Measurements from ENCODE around the gene DUS4L.

Gene DUS4L

DNA sequence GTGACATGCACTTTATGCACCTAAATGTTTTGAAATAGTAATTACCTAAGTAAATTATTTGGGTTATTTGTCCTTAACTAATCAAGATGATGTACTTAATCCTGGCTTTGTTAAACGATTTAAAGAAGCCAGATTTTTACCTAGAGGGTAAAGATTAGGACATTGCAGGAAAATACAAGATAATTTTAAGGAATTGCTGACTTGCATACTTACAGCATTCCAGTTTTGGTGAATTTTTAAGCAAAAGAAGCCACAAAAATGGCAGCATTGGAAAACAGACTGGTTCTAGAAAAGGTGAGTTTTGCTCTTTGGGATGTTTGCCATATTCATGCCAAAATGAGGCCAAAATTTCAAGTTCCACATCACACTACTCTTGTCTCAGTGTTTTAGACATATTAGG is 49.7 kb downstream of the DUS4L start:
- H3K27ac ChIP-seq (ENCODE audit: poor library complexity, severe bottlenecking): peak overlapping the region; percentile 57
- no peaks in the 10 kb centered on the region for H3K27me3 ChIP-seq (ENCODE audit: insufficient read depth, poor library complexity, severe bottlenecking)
- TF ChIP-seq, protein P1, sequence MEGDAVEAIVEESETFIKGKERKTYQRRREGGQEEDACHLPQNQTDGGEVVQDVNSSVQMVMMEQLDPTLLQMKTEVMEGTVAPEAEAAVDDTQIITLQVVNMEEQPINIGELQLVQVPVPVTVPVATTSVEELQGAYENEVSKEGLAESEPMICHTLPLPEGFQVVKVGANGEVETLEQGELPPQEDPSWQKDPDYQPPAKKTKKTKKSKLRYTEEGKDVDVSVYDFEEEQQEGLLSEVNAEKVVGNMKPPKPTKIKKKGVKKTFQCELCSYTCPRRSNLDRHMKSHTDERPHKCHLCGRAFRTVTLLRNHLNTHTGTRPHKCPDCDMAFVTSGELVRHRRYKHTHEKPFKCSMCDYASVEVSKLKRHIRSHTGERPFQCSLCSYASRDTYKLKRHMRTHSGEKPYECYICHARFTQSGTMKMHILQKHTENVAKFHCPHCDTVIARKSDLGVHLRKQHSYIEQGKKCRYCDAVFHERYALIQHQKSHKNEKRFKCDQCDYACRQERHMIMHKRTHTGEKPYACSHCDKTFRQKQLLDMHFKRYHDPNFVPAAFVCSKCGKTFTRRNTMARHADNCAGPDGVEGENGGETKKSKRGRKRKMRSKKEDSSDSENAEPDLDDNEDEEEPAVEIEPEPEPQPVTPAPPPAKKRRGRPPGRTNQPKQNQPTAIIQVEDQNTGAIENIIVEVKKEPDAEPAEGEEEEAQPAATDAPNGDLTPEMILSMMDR (IDR thresholded peaks at IDR 0.05; ENCODE audit: poor library complexity, severe bottlenecking): no peak
- DNase-seq (ENCODE audit: low spot score): no peak
- peaks cover 20% of the 10 kb centered on the region for H3K4me1 ChIP-seq (ENCODE audit: insufficient read depth, poor library complexity, severe bottlenecking)
- H3K9me3 ChIP-seq (ENCODE audit: severe bottlenecking): no peaks in the 10 kb centered on the region
- peaks cover 51% of the 10 kb centered on the region for H3K36me3 ChIP-seq (ENCODE audit: low read depth)
- H3K4me3 ChIP-seq (ENCODE audit: severe bottlenecking): no peak overlapping the region
- ATAC-seq (ENCODE audit: low read depth): no peak

DNA sequence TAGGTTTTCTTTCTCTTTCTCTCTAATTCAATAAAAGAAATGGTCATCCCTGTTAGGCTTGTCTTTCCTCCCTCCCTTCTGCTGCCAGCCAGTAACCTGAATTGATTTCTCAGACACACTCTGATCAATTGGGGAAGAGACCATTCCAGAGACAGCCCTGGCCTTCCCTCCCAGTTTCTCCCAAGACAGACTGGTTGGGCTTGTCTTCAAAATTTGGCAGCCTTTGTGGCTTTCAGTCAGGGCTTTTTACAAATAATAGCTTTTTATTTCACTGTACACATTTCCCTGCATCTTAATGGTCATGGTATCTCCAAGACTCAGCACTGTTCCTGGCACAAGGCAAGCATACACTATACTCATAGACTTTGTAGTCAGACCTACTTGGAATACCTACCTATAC is 50.2 kb downstream of the DUS4L start:
- DNase-seq (ENCODE audit: low spot score) (no peak), ATAC-seq (ENCODE audit: low read depth) (no peak)
- H3K9me3 ChIP-seq (ENCODE audit: severe bottlenecking): no peaks in the 10 kb centered on the region
- peaks cover 20% of the 10 kb centered on the region for H3K4me1 ChIP-seq (ENCODE audit: insufficient read depth, poor library complexity, severe bottlenecking)
- peaks cover 56% of the 10 kb centered on the region for H3K36me3 ChIP-seq (ENCODE audit: low read depth)
- TF ChIP-seq, protein P1 (IDR thresholded peaks at IDR 0.05; ENCODE audit: poor library complexity, severe bottlenecking): no peak
- H3K27me3 ChIP-seq (ENCODE audit: insufficient read depth, poor library complexity, severe bottlenecking): no peaks in the 10 kb centered on the region
- H3K27ac ChIP-seq (ENCODE audit: poor library complexity, severe bottlenecking): peak overlapping the region; percentile 57
- H3K4me3 ChIP-seq (ENCODE audit: severe bottlenecking): no peak overlapping the region

DNA sequence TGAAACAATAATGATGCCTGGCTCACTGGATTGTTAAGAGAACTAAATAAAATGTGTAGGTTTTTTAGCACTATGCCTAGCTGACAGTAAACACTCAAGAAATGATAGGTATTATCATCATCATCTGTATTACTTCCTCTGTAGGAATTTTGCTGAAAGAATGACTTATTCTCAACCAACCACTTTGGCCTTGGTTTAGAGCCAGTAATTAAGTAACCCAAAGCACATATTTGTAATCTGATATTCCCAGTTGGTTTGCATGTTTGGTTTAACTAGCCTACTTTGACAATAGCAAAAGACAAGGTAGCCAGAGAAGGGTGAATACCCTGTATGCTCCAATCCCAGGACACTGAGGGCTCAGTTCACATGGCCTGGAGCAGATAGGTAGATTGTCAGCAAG is 50.7 kb downstream of the DUS4L start:
- Histone ChIP-seq H3K4me3 (ENCODE audit: severe bottlenecking) (no peak overlapping the region), H3K27me3 (ENCODE audit: insufficient read depth, poor library complexity, severe bottlenecking) (no peaks in the 10 kb centered on the region), H3K9me3 (ENCODE audit: severe bottlenecking) (no peaks in the 10 kb centered on the region), H3K4me1 (ENCODE audit: insufficient read depth, poor library complexity, severe bottlenecking) (peaks cover 20% of the 10 kb centered on the region), H3K36me3 (ENCODE audit: low read depth) (peaks cover 58% of the 10 kb centered on the region), H3K27ac (ENCODE audit: poor library complexity, severe bottlenecking) (peak overlapping the region; percentile 57)
- DNase-seq (ENCODE audit: low spot score) (no peak), ATAC-seq (ENCODE audit: low read depth) (peak; percentile 89)
- TF ChIP-seq, protein P1 (IDR thresholded peaks at IDR 0.05; ENCODE audit: poor library complexity, severe bottlenecking): no peak

DNA sequence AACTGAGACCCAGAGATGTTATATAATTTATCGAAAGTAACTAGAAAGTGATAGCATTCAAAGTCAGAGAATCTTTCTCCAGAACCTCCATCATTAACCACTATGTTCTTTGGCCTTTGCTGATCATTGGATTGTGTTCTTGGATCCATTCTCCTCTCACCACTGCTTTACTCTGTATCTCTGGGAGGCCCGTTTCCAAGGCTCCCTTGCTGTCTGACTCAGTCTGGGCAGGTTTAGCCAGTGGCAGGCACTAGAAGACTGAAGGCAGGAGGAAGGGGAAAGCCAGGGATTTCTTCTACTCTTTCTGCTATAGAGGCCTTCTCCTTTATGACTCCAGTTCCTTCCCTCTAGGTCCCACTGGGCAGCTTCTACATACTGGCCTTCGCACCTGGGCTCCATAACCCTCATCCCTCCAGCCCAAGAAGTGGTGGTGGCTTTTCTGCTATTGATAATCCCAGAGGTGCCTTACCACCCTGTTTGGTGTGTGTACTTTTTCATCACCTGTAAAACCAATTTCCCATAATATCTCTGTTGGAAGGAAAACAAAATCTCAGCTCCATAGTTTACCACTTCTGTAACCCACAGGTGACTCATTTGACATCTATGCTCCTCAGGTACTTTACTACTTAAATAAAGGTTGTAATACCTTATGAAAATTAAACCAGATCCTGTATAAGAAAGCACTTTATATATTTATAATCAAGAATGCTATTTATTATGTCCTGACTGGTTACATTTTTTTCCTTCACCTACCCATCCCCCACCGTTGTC is 52.3 kb downstream of the DUS4L start:
- H3K36me3 ChIP-seq (ENCODE audit: low read depth): peaks cover 53% of the 10 kb centered on the region
- peak; percentile 44; the same call in 1 of the 3 replicates for ATAC-seq (ENCODE audit: low read depth)
- TF ChIP-seq, protein P1 (IDR thresholded peaks at IDR 0.05; ENCODE audit: poor library complexity, severe bottlenecking): no peak
- H3K27ac ChIP-seq (ENCODE audit: poor library complexity, severe bottlenecking): no peak overlapping the region
- no peaks in the 10 kb centered on the region for H3K9me3 ChIP-seq (ENCODE audit: severe bottlenecking)
- peaks cover 20% of the 10 kb centered on the region for H3K4me1 ChIP-seq (ENCODE audit: insufficient read depth, poor library complexity, severe bottlenecking)
- DNase-seq (ENCODE audit: low spot score): no peak
- H3K27me3 ChIP-seq (ENCODE audit: insufficient read depth, poor library complexity, severe bottlenecking): no peaks in the 10 kb centered on the region
- H3K4me3 ChIP-seq (ENCODE audit: severe bottlenecking): no peak overlapping the region

DNA sequence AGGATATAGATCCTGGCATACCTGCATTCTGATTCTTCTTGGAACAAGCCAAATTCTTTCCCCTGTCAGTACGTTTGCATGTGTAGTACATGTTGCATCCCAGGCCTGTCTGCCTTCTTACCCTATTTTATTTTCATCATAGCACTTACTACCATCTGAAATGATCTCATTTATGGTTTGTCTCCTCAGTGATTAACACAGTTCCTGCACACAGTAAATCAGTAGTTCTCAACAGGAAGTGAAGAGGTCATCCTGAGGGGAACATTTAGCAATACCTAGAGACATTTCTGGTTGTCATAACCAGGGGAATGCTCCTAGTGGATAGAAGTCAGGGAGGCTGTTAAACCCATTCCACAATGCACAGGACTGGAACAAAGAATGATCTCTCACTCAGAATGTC is 58.7 kb downstream of the DUS4L start:
- Histone ChIP-seq H3K4me3 (ENCODE audit: severe bottlenecking) (no peak overlapping the region), H3K27me3 (ENCODE audit: insufficient read depth, poor library complexity, severe bottlenecking) (no peaks in the 10 kb centered on the region), H3K27ac (ENCODE audit: poor library complexity, severe bottlenecking) (peak overlapping the region; percentile 3), H3K9me3 (ENCODE audit: severe bottlenecking) (no peaks in the 10 kb centered on the region), H3K4me1 (ENCODE audit: insufficient read depth, poor library complexity, severe bottlenecking) (no peaks in the 10 kb centered on the region), H3K36me3 (ENCODE audit: low read depth) (peaks cover 18% of the 10 kb centered on the region)
- DNase-seq (ENCODE audit: low spot score) (no peak), ATAC-seq (ENCODE audit: low read depth) (peak; percentile 87)
- TF ChIP-seq, protein P1 (IDR thresholded peaks at IDR 0.05; ENCODE audit: poor library complexity, severe bottlenecking): no peak

Measured in RWPE2 (cell line).